PFSK-1 (cell line): Measurements from ENCODE around the gene COLQ.

Experiments used
- FOXP2 ChIP-seq: optimal IDR thresholded peaks from 2 replicates; pipeline ENCODE3; 2011; ENCODE audit warnings: borderline replicate concordance, control low read depth, inconsistent platforms; ENCODE audit not compliant: insufficient read depth; ENCODE audit errors: extremely low read length, extremely low read depth
- POLR2AphosphoS5 ChIP-seq: IDR thresholded peaks from 2 replicates; pipeline ENCODE4 v1.6.1; 2012; ENCODE audit warnings: low read depth, mild to moderate bottlenecking, control low read depth, low read length, moderate library complexity
- SIN3A ChIP-seq: IDR thresholded peaks from 2 replicates; pipeline ENCODE4 v1.6.1; 2012; ENCODE audit warnings: mild to moderate bottlenecking, low read length, moderate library complexity, borderline replicate concordance; ENCODE audit not compliant: insufficient read depth
- TAF1 ChIP-seq: IDR thresholded peaks from 2 replicates; pipeline ENCODE4 v1.6.1; 2012; ENCODE audit warnings: low read length, control low read depth, borderline replicate concordance; ENCODE audit not compliant: insufficient read depth
- TF ChIP-seq, protein P1 (sequence below), 2 experiments: IDR thresholded peaks; 2 replicates each; pipeline versions ENCODE4 v1.6.1 to v1.8.0; 2011 to 2012; ENCODE audit warnings: low read depth in 2 of 2, low read length in 2 of 2, control low read depth in 1 of 2, inconsistent platforms in 1 of 2, mild to moderate bottlenecking in 1 of 2, moderate library complexity in 1 of 2; ENCODE audit not compliant: insufficient read depth in 1 of 2

Gene COLQ

DNA sequence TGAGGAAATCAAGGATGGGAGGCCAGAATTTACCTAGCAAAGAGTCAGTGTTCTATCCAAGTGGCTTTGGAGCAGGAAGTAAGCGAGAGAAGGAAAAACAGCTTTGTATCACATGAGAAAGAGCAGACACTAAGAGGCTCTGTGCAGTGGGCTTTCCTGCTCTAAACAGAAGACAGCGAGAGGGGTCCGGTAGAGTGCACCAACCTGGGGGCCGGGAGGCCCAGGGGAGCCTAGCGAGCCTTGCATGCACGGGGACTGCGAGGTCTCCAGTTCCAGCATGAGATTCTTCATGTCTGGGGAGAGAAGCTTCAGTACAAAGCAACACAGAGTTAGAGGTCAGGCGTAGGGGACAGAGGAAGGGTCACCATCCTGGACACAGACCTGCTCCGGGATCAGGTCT is 33.5 kb downstream of the COLQ start:
- TF ChIP-seq TAF1 (no peak), POLR2AphosphoS5 (no peak)

DNA sequence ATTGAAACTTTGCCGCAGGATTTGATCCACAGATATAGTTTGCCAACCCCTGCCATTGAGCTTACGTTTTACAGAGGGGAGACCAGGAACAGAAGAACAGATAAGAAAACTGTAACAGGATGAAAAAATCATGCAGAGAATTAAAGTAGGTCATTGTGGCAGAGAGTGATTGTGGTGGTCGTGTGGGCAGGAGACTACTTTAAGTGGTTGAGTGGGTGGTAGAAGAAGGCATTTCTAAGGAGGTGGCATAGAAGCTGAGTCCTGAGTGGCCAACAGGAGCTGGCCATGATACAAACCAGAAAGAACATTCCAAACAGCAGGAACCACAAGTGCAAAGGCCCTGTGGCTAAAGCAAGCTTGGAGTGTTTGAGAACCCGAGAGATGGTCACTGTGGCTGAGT is 34.5 kb downstream of the COLQ start:
- TF ChIP-seq POLR2AphosphoS5 (no peak), FOXP2 (no peak), SIN3A (no peak), TAF1 (no peak)
- TF ChIP-seq, protein P1, sequence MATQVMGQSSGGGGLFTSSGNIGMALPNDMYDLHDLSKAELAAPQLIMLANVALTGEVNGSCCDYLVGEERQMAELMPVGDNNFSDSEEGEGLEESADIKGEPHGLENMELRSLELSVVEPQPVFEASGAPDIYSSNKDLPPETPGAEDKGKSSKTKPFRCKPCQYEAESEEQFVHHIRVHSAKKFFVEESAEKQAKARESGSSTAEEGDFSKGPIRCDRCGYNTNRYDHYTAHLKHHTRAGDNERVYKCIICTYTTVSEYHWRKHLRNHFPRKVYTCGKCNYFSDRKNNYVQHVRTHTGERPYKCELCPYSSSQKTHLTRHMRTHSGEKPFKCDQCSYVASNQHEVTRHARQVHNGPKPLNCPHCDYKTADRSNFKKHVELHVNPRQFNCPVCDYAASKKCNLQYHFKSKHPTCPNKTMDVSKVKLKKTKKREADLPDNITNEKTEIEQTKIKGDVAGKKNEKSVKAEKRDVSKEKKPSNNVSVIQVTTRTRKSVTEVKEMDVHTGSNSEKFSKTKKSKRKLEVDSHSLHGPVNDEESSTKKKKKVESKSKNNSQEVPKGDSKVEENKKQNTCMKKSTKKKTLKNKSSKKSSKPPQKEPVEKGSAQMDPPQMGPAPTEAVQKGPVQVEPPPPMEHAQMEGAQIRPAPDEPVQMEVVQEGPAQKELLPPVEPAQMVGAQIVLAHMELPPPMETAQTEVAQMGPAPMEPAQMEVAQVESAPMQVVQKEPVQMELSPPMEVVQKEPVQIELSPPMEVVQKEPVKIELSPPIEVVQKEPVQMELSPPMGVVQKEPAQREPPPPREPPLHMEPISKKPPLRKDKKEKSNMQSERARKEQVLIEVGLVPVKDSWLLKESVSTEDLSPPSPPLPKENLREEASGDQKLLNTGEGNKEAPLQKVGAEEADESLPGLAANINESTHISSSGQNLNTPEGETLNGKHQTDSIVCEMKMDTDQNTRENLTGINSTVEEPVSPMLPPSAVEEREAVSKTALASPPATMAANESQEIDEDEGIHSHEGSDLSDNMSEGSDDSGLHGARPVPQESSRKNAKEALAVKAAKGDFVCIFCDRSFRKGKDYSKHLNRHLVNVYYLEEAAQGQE (IDR thresholded peaks at IDR 0.05; ENCODE audit: insufficient read depth in 1 of 2, low read depth in 2 of 2, low read length in 2 of 2) = no peak

DNA sequence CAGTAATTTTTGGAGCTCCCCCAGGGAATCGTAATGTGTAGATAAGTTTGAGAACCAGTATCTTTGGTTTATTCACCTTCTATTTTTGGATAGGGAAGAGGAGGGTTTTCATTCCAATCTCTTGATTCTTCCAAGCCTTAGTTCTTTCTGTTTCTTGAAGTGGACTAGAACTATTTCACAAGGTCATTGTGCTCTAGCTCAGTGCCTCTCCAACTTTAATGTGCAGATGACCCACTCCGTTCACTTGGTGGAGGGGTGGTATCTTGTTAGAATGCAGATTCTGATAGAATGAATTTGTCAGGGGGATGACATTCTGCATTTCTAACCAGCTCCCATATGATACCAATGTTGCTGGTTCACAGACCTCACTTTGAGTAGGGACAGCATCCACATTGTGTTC is 35.5 kb downstream of the COLQ start:
- TF ChIP-seq SIN3A (no peak), POLR2AphosphoS5 (no peak)

DNA sequence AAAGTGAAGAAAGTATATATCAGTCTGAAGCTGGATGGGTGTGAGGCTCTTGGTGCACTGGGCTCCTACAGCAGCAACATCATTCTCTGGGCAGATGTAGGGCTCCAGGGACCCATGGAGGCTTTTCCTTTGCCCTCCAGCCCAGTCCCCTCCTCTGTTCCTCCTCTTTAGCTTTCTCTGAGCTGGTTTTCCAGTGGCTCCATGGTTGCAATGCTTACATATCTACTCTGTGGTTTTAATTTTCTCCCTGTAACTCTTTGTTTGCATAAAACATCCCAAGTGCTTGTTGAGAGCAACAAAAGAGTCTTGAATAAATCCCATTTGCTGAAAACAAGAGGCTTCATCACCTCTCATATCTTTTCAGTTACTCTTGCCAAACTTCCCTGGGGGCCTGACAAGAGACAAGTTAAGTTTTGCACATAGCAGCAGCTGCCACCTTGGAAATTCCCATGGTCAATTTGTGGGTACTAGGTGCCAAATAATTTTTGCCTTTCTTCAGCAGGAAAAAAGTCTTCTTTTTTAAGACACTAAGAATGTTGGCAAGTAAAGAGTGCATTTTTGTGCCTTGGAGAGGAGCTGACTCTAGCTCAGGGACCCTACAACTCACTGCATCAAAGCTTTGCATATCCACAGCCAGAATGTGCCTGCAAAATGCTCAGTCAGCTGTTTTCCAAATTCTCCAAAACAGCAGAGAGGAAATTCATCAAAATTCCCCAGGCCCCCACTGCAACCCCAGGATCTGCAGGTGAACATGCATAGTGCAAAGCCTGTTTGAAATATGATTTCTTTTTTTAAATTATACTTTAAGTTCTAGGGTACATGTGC is 41.9 kb downstream of the COLQ start:
- no peak for TF ChIP-seq POLR2AphosphoS5
- TF ChIP-seq SIN3A = no peak
- TF ChIP-seq TAF1 = no peak
- TF ChIP-seq, protein P1 (IDR thresholded peaks at IDR 0.05; ENCODE audit: insufficient read depth in 1 of 2, low read depth in 2 of 2, low read length in 2 of 2) = no peak
- TF ChIP-seq FOXP2 = no peak

DNA sequence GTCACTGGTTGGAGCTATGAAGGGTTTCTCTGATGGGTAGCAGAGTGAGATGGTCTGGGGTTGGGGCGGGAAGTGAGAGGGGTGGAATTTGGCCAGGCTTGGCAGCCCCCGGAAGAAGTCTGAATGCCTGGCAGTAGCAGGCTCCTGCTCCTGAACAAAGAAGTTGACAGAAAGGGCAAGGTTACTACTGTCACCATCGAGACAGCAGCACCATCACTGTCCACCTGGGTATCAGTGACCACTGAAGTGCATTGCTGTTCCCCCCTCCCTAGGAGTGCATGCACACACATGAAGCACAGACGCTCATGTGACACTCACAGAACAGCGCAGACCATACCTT is 42.9 kb downstream of the COLQ start:
- TF ChIP-seq SIN3A = no peak
- TF ChIP-seq, protein P1 (IDR thresholded peaks at IDR 0.05; ENCODE audit: insufficient read depth in 1 of 2, low read depth in 2 of 2, low read length in 2 of 2) = no peak
- no peak for TF ChIP-seq POLR2AphosphoS5
- no peak for TF ChIP-seq FOXP2

DNA sequence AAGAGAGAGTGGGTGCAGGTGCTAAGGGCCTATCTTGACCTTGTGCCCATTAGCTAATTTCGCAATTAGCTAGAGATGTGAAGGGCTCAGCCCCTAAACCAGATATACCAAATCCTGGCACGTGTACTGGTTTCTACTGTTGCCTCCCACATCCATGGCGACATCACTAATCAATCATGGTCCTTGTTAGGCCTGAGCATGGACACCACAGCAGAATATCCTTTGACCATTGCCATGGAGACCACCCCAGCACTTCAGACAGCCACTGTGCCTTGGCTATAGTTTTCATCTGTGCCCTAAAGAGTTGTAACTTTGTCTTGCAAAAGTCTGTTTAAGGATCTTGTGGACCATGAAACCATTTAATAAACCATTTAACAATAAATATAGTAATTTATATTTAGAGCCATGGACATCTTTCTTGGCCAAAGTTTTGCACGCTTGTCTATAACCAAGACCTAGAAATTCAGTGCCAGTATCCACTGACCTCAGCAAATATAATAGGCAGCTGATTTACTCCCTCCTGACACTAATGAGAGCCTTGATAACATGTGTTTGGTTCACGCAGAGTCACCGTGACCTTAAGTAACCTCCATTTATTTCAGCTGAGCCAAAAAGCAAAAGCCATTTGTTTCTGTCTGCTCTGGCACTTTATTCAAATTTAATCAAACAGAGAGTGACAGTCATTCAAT is 43.4 kb downstream of the COLQ start:
- TF ChIP-seq TAF1 (no peak), FOXP2 (no peak), SIN3A (no peak), POLR2AphosphoS5 (no peak)
- TF ChIP-seq, protein P1 (IDR thresholded peaks at IDR 0.05; ENCODE audit: insufficient read depth in 1 of 2, low read depth in 2 of 2, low read length in 2 of 2) = no peak
